A549 (cell line): ENCODE measurements around the gene ITGB2. TPM values are rescaled to one million over a fixed set of nuclear protein-coding genes. Genes with fewer than 3 reads are reported as not detected.

ENCODE experiments used
- ATAC-seq, 2 experiments: fragments of 200-7000 bp in 1 of 2; fragments of >200 bp in 1 of 2; cut with Nextera tagmentation in 1 of 2; cut with Tn5 transposase in 1 of 2; 3 replicates each; pipeline versions ENCODE4 v1.8.0 to v1.9.1; 2018 to 2020; ENCODE audit warnings: mild to moderate bottlenecking in 1 of 2, moderate library complexity in 1 of 2
- CTCF ChIA-PET: fragments of 300-600 bp; sonication (Branson Sonifier 250); formaldehyde crosslinking; extraction: SDS; loops from one replicate; lab custom pipeline; 2021; ENCODE audit warnings: antibody characterized with exemption, inconsistent platforms; lab: Yijun Ruan, JAX
- POLR2A ChIA-PET: fragments of 350-600 bp; formaldehyde crosslinking; extraction: SDS; loops from one replicate; lab custom pipeline; 2021; ENCODE audit warnings: antibody characterized with exemption, inconsistent platforms; lab: Yijun Ruan, JAX
- DNase-seq, 2 experiments: peaks; one replicate each; pipeline versions ENCODE4 v3.0.0 to v3.0.0-alpha.2; 2011 to 2016; ENCODE audit warnings: low read depth in 1 of 2, low spot score in 1 of 2
- FAIRE-seq: peaks from 2 replicates; lab custom pipeline; 2011; peaks lifted over from hg19 to GRCh38; lab: Jason Lieb, UNC
- H3K27ac ChIP-seq, 2 experiments: fragments of >200 bp; sonication (Bioruptor Twin); formaldehyde crosslinking; 3 replicates each; pipeline ENCODE4 v1.5.1; 2016 to 2017
- H3K4me1 ChIP-seq: fragments of >200 bp; sonication (Bioruptor Twin); formaldehyde crosslinking; 3 replicates; pipeline ENCODE4 v1.6.1; 2016
- H3K4me2 ChIP-seq: fragments of >200 bp; sonication (Bioruptor Twin); formaldehyde crosslinking; 3 replicates; pipeline ENCODE4 v1.6.1; 2016
- H3K4me3 ChIP-seq: fragments of >200 bp; sonication (Bioruptor Twin); formaldehyde crosslinking; 3 replicates; pipeline ENCODE4 v1.5.1; 2016
- H3K9me3 ChIP-seq: fragments of >200 bp; sonication (Bioruptor Twin); formaldehyde crosslinking; 3 replicates; pipeline ENCODE4 v1.6.1; 2016
- BHLHE40 ChIP-seq: IDR thresholded peaks from 2 replicates; pipeline ENCODE4 v1.6.1; 2012; ENCODE audit warnings: low read depth, low read length, inconsistent platforms
- CBX2 ChIP-seq: fragments of 200-600 bp; sonication (generic); IDR thresholded peaks from 2 replicates; pipeline ENCODE4 v1.6.1; 2016; ENCODE audit warnings: low read depth, mild to moderate bottlenecking, borderline replicate concordance
- CEBPB ChIP-seq, 2 experiments: fragments of >200 bp in 1 of 2; sonication (Bioruptor Twin) in 1 of 2; formaldehyde crosslinking in 1 of 2; IDR thresholded peaks; 2 replicates each; pipeline ENCODE4 v1.6.1; 2012 to 2016
- CHD2 ChIP-seq: fragments of 150-350 bp; IDR thresholded peaks from 2 replicates; pipeline ENCODE4 v1.6.1; 2014; ENCODE audit warnings: low read length; ENCODE audit not compliant: partially characterized antibody
- CTCF ChIP-seq: fragments of >200 bp; sonication (Bioruptor Twin); formaldehyde crosslinking; IDR thresholded peaks from 3 replicates; pipeline ENCODE4 v1.5.1; 2016
- EHMT2 ChIP-seq: fragments of 200-600 bp; sonication (generic); IDR thresholded peaks from 2 replicates; pipeline ENCODE4 v1.6.1; 2016; ENCODE audit warnings: antibody characterized with exemption, low read depth, mild to moderate bottlenecking, moderate library complexity
- FOSL2 ChIP-seq, 2 experiments: fragments of 450-650 bp in 1 of 2; fragments of >200 bp in 1 of 2; sonication (Bioruptor Twin) in 1 of 2; formaldehyde crosslinking; IDR thresholded peaks; 2 replicates each; pipeline versions ENCODE4 v1.5.0 to v1.6.1; 2016 to 2020; ENCODE audit warnings: mild to moderate bottlenecking in 1 of 2, moderate library complexity in 1 of 2
- FOXS1 ChIP-seq: fragments of 250-450 bp; sonication (Bioruptor Pico); IDR thresholded peaks from 2 replicates; pipeline ENCODE4 v1.5.0; 2020; ENCODE audit warnings: mild to moderate bottlenecking, moderate library complexity
- GATA3 ChIP-seq: IDR thresholded peaks from 2 replicates; pipeline ENCODE4 v1.6.1; 2012; ENCODE audit warnings: borderline replicate concordance
- HOXA7 ChIP-seq: fragments of 250-450 bp; sonication (Bioruptor Pico); IDR thresholded peaks from 2 replicates; pipeline ENCODE4 v1.5.0; 2020; ENCODE audit warnings: mild to moderate bottlenecking, moderate library complexity
- HOXB5 ChIP-seq: fragments of 250-450 bp; sonication (Bioruptor Pico); IDR thresholded peaks from 2 replicates; pipeline ENCODE4 v1.5.0; 2020; ENCODE audit warnings: mild to moderate bottlenecking, moderate library complexity
- JUN ChIP-seq, 2 experiments: fragments of >200 bp; sonication (Bioruptor Twin); formaldehyde crosslinking; IDR thresholded peaks; 2 replicates in 1 of 2; 3 replicates in 1 of 2; pipeline ENCODE4 v1.6.1; 2016 to 2017
- KDM1A ChIP-seq: fragments of 200-600 bp; sonication (generic); IDR thresholded peaks from 2 replicates; pipeline ENCODE4 v1.6.1; 2016; ENCODE audit warnings: low read depth, mild to moderate bottlenecking
- MAZ ChIP-seq: fragments of 150-350 bp; IDR thresholded peaks from 2 replicates; pipeline ENCODE4 v1.6.1; 2014; ENCODE audit warnings: antibody characterized with exemption, low read depth, low read length, borderline replicate concordance
- MYC ChIP-seq: IDR thresholded peaks from 2 replicates; pipeline ENCODE4 v1.6.1; 2012; ENCODE audit warnings: mild to moderate bottlenecking, inconsistent platforms, low read length, improper control_type of control experiment, borderline replicate concordance
- NFE2L2 ChIP-seq: fragments of 150-350 bp; conservative IDR thresholded peaks from 2 replicates; pipeline ENCODE4 v1.6.1; 2014; ENCODE audit warnings: low read length
- NPAS2 ChIP-seq: fragments of 250-450 bp; sonication (Bioruptor Pico); IDR thresholded peaks from 2 replicates; pipeline ENCODE4 v1.8.0; 2022; ENCODE audit warnings: mild to moderate bottlenecking, moderate library complexity, borderline replicate concordance
- NR3C1 ChIP-seq: fragments of >200 bp; sonication (Bioruptor Twin); formaldehyde crosslinking; IDR thresholded peaks from 3 replicates; pipeline ENCODE4 v1.6.1; 2017
- PBX3 ChIP-seq: IDR thresholded peaks from 2 replicates; pipeline ENCODE4 v1.6.1; 2012
- POLR2A ChIP-seq: IDR thresholded peaks from 2 replicates; pipeline ENCODE4 v1.6.1; 2012; ENCODE audit warnings: mild to moderate bottlenecking, low read length
- POLR2AphosphoS2 ChIP-seq: conservative IDR thresholded peaks from 2 replicates; pipeline ENCODE4 v1.6.1; 2012; ENCODE audit warnings: low read length, improper control_type of control experiment, inconsistent platforms
- RAD21 ChIP-seq, 2 experiments: fragments of >200 bp in 1 of 2; sonication (Bioruptor Twin) in 1 of 2; formaldehyde crosslinking in 1 of 2; IDR thresholded peaks in 1 of 2; conservative IDR thresholded peaks in 1 of 2; 2 replicates in 1 of 2; 3 replicates in 1 of 2; pipeline ENCODE4 v1.6.1; 2012 to 2018; ENCODE audit warnings: inconsistent platforms in 1 of 2
- RARB ChIP-seq: fragments of 250-450 bp; sonication (Bioruptor Pico); IDR thresholded peaks from 2 replicates; pipeline ENCODE4 v1.8.0; 2021; ENCODE audit warnings: mild to moderate bottlenecking, moderate library complexity
- RCOR1 ChIP-seq: fragments of 150-350 bp; IDR thresholded peaks from 2 replicates; pipeline ENCODE4 v1.6.1; 2014; ENCODE audit warnings: antibody characterized with exemption, low read length, low read depth
- SREBF2 ChIP-seq: fragments of 450-650 bp; IDR thresholded peaks from 2 replicates; pipeline ENCODE4 v1.6.1; 2014; ENCODE audit warnings: mild to moderate bottlenecking, moderate library complexity
- ZC3H11A ChIP-seq: fragments of 450-650 bp; IDR thresholded peaks from 2 replicates; pipeline ENCODE4 v1.6.1; 2014; ENCODE audit warnings: antibody characterized with exemption, mild to moderate bottlenecking
- ZFP36 ChIP-seq: fragments of 450-650 bp; IDR thresholded peaks from 2 replicates; pipeline ENCODE4 v1.6.1; 2014; ENCODE audit warnings: borderline replicate concordance; ENCODE audit not compliant: partially characterized antibody
- ZNF302 ChIP-seq: fragments of 250-450 bp; sonication (Bioruptor Pico); IDR thresholded peaks from 2 replicates; pipeline ENCODE4 v1.9.0; 2021; ENCODE audit warnings: inconsistent platforms, mild to moderate bottlenecking, moderate library complexity
- WGBS: methylation state at CpG from one replicate; pipeline ENCODE4 v1.1.6; 2017; ENCODE audit errors: missing lambda C conversion rate; 5-methylcytosine and 5-hydroxymethylcytosine counted together
- polyA plus RNA-seq, 4 experiments: library from polyadenylated mRNA; depleted of rRNA in 3 of 4; stranded (reverse); fragments of >200 nt; fragmentation: RNase III in 1 of 4; extraction: RNeasy Plus Mini Kit Qiagen cat#74134 plus additional on column Dnase treatment in 1 of 4; gene quantifications; 2 replicates in 3 of 4; 3 replicates in 1 of 4; pipeline ENCODE4 v1.2.3, GENCODE V29; 2011 to 2017
- TF ChIP-seq, protein P1 (sequence below): IDR thresholded peaks from 2 replicates; pipeline ENCODE4 v1.6.1; 2012

Gene ITGB2
- polyA plus RNA-seq, 2 of the 4 experiments (the other 2 are of a cell fraction) = 0.46 to 0.59 TPM

- ChIA-PET CTCF (no interaction called here), POLR2A (no interaction called here)
- FAIRE-seq = no peak
- Histone ChIP-seq H3K4me2 (no peak overlapping the region), H3K4me1 (peaks cover 29% of the 10 kb centered on the region), H3K4me3 (no peak overlapping the region), H3K9me3 (no peaks in the 10 kb centered on the region), H3K27ac (no peak overlapping the region)
- no peak for ATAC-seq
- DNase-seq = no peak
- WGBS = 78% methylated on average over 10 of the region's 10 CpGs
- TF ChIP-seq RAD21 (conservative IDR thresholded peaks at IDR 0.05 in 1 of 2, IDR thresholded peaks at IDR 0.05 in 1 of 2) (no peak), CEBPB (IDR thresholded peaks at IDR 0.05) (no peak), RCOR1 (no peak), CHD2 (no peak), NFE2L2 (no peak), ZC3H11A (no peak), GATA3 (no peak), HOXB5 (CRISPR knock-in tag) (no peak), POLR2A (no peak), KDM1A (no peak), ZNF302 (no peak), JUN (IDR thresholded peaks at IDR 0.05) (no peak), MYC (no peak), CBX2 (no peak), ZFP36 (no peak), FOSL2 (IDR thresholded peaks at IDR 0.05) (no peak), FOSL2 (CRISPR knock-in tag; IDR thresholded peaks at IDR 0.05) (no peak), BHLHE40 (no peak), EHMT2 (no peak), RARB (CRISPR knock-in tag) (no peak)
- TF ChIP-seq, all 56 proteins: peak for 0
Measured at GRCh38 chr21:44923480-44924084, 2.9 kb upstream of the ITGB2 start.

DNA sequence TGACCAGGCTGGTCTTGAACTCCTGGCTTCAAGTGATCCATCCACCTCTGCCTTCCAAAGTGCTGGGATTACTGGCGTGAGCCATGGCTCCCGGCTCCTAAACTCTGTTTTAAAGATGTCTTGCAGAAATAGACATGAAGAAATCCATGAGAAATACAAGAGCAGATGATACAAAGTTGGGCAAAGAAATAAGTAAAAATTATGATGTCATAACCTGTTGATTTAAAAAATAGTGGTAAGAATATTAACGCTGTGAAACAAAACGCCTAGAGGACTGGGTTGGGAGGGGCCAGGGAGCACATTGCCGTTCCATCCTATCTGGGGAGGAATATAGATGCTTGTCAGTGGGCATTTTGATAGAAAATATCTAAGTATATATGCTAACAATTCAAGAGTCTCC lies 1.2 kb upstream of the ITGB2 start:
- 69% methylated on average over 5 of the region's 5 CpGs for WGBS
- no peak overlapping the region for H3K4me2 ChIP-seq
- H3K27ac ChIP-seq = peak overlapping the region in 1 of 2 experiments; percentile 18; a peak in 1 of 6 replicates
- DNase-seq (no peak), FAIRE-seq (no peak), ATAC-seq (no peak)
- POLR2A ChIA-PET = no interaction called here
- TF ChIP-seq SREBF2 (no peak), CEBPB (IDR thresholded peaks at IDR 0.05) (no peak)
- TF ChIP-seq, protein P1, sequence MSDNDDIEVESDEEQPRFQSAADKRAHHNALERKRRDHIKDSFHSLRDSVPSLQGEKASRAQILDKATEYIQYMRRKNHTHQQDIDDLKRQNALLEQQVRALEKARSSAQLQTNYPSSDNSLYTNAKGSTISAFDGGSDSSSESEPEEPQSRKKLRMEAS = no peak
- H3K9me3 ChIP-seq = no peaks in the 10 kb centered on the region
- CTCF ChIA-PET = no interaction called here
- H3K4me3 ChIP-seq = no peak overlapping the region
- peaks cover 19% of the 10 kb centered on the region for H3K4me1 ChIP-seq

GRCh38 chr21:44919913-44920693 lies 596 bp downstream of the ITGB2 start:
- 68% methylated on average over 8 of the region's 28 CpGs for WGBS
- FAIRE-seq = no peak
- CTCF ChIA-PET = interaction anchor here (0.7 to 1.3 kb wide), 3 partner anchors 12 to 126 kb away, joined by 3 to 5 read pairs (median 3); no protein-coding TSS in a partner anchor

More at GRCh38 chr21:44919913-44920693, 596 bp downstream of the ITGB2 start:
- Histone ChIP-seq H3K4me1 (peaks cover 17% of the 10 kb centered on the region; the same call in 2 of the 3 replicates), H3K4me2 (no peak overlapping the region), H3K9me3 (no peaks in the 10 kb centered on the region), H3K27ac (peak overlapping the region in 1 of 2 experiments; percentile 46; a peak in 2 of 6 replicates), H3K4me3 (no peak overlapping the region)
- no peak for TF ChIP-seq CHD2
- no peak for TF ChIP-seq PBX3
- TF ChIP-seq CTCF = no peak
- TF ChIP-seq ZFP36 = no peak
- TF ChIP-seq FOSL2 (IDR thresholded peaks at IDR 0.05) = no peak
- no peak for TF ChIP-seq FOSL2 (CRISPR knock-in tag; IDR thresholded peaks at IDR 0.05)
- TF ChIP-seq MAZ = no peak
- TF ChIP-seq EHMT2 = no peak
- no peak for TF ChIP-seq NPAS2
- TF ChIP-seq POLR2AphosphoS2 = no peak
- TF ChIP-seq NR3C1 = no peak
- TF ChIP-seq FOXS1 (CRISPR knock-in tag) = no peak
- TF ChIP-seq RCOR1 = no peak
- TF ChIP-seq ZC3H11A = no peak
- no peak for TF ChIP-seq HOXA7 (CRISPR knock-in tag)
- ATAC-seq = no peak; a peak in 1 of 6 replicates
- POLR2A ChIA-PET = no interaction called here
- no peak for DNase-seq
